ENCODE data around the gene ASTN1.

Gene ASTN1

GRCh38 chr1:177174921-177175634, 10.6 kb upstream of the ASTN1 start:
- Mint-ChIP-seq H3K36me3 (ENCODE audit: low read depth) (no peaks in the 10 kb centered on the region), H3K9me3 (no peaks in the 10 kb centered on the region), H3K4me3 (no peak overlapping the region), H3K27me3 (ENCODE audit: low read depth) (peaks cover under 1% of the 10 kb centered on the region), H3K4me1 (ENCODE audit: low read depth) (no peaks in the 10 kb centered on the region), H3K27ac (no peak overlapping the region)

- Mint-ChIP-seq H3K4me1 (ENCODE audit: low read depth) (no peaks in the 10 kb centered on the region), H3K4me3 (no peak overlapping the region), H3K27ac (no peak overlapping the region), H3K9me3 (no peaks in the 10 kb centered on the region), H3K36me3 (ENCODE audit: low read depth) (no peaks in the 10 kb centered on the region), H3K27me3 (ENCODE audit: low read depth) (no peaks in the 10 kb centered on the region)
Measured at GRCh38 chr1:177173976-177174375, 9.5 kb upstream of the ASTN1 start.

GRCh38 chr1:177172866-177173265, 8.4 kb upstream of the ASTN1 start:
- Mint-ChIP-seq H3K9me3 (no peaks in the 10 kb centered on the region), H3K27me3 (ENCODE audit: low read depth) (no peaks in the 10 kb centered on the region), H3K36me3 (ENCODE audit: low read depth) (no peaks in the 10 kb centered on the region), H3K4me3 (no peak overlapping the region), H3K4me1 (ENCODE audit: low read depth) (no peaks in the 10 kb centered on the region), H3K27ac (no peak overlapping the region)

DNA sequence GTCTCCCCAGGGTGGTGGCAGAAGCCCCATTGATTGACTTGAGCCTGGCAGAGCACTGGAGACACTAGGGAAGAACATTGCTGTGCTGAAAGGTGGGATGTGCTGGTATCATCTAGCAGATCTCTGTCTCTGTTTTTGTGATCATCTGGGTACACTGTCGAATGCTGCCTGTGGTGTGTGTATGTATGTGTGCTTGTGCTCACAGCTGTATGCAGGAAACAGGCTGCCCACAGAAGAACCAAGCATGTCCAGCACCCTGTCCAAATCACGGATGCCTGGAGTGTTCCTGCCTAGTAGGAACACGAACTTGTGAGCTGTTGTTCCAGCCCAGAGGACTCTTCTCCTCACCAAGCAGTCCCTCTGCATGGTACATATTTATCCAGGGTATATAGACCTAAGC, 7.8 kb upstream of the ASTN1 start:
- Mint-ChIP-seq H3K4me3 (no peak overlapping the region), H3K36me3 (ENCODE audit: low read depth) (no peaks in the 10 kb centered on the region), H3K4me1 (ENCODE audit: low read depth) (no peaks in the 10 kb centered on the region), H3K27me3 (ENCODE audit: low read depth) (no peaks in the 10 kb centered on the region), H3K9me3 (no peaks in the 10 kb centered on the region), H3K27ac (no peak overlapping the region)

DNA sequence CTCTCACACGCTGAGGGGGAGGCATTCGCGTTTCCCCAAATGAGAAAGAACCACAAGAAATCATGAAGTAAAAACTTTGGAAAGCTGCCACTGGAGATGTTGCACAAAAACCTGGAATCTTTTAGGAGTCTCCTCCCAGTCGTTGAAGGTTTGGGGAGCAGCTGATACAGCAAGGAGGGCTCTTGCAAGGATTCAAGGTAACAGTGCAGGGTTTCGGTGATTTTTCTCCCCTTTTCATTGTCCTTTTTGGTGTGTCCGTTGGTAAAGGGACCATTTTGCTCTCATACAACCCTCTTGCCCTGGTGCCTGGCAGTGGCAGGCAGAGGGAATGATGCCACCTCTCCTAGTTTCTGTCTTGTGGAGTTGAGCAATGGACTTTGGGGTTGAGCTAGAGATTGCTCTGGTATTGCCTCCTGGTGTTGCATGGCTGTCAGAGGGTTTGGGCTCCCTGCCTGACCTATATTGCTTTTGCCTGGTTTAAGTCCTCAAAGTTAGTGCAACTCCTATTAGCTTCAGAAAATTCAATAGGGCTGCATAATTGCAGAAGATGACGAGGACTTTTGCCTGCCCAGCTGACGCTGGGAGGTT, 7.1 kb upstream of the ASTN1 start:
- H3K27ac Mint-ChIP-seq = no peak overlapping the region
- H3K9me3 Mint-ChIP-seq = no peaks in the 10 kb centered on the region
- H3K4me1 Mint-ChIP-seq (ENCODE audit: low read depth) = no peaks in the 10 kb centered on the region
- H3K4me3 Mint-ChIP-seq = no peak overlapping the region
- H3K27me3 Mint-ChIP-seq (ENCODE audit: low read depth) = peaks cover under 1% of the 10 kb centered on the region
- H3K36me3 Mint-ChIP-seq (ENCODE audit: low read depth) = no peaks in the 10 kb centered on the region

DNA sequence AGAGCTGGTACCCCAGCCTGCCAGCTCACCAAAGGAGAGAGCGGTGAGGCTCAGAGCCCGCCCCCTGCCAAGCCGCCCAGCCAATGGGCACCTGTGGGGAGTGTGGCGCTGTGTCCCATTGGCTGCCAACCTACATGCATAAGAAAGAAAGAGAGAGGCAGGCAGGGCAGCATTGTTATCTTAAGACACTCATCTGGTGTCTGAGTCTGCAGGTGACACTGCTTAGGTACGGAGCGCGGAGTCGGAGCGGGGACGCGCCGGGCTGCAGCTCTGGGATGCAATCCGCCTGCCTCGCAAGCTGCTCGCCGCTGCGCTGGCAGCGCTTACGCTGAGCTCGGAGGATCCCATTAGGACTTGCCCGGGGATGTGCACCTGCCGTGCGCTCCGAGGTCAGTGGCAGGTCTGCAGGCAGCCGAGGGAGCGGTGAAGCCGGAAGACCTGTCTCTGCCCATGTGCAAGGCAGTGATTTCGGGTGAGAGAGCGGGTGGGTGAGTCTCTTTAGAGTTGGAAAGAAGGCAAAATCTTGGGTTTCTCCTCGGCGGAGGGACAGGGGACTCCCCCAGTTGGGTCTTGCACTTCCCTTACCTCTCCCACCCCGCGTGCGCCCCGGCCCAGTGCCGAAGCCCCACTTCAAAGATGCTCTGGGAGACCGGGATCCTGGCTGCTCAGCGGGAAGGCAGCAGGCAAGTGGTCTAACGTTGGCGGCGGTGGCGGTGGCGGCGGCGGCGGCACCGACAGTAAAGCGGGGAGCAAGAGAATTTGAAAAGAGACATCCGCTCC, 6.4 kb upstream of the ASTN1 start, which contains the start of gene BRINP2:
Gene BRINP2, plus strand, starts transcription at position 203 of the 780 bp plus-strand sequence. CDS start 58,919 bp downstream, outside the sequence.
- Mint-ChIP-seq H3K36me3 (ENCODE audit: low read depth) (no peaks in the 10 kb centered on the region), H3K4me3 (no peak within 1 kb of the TSS), H3K27ac (no peak within 1 kb of the TSS), H3K9me3 (no peaks in the 10 kb centered on the region), H3K4me1 (ENCODE audit: low read depth) (no peaks in the 10 kb centered on the region), H3K27me3 (ENCODE audit: low read depth) (peaks cover 6% of the 10 kb centered on the region)

DNA sequence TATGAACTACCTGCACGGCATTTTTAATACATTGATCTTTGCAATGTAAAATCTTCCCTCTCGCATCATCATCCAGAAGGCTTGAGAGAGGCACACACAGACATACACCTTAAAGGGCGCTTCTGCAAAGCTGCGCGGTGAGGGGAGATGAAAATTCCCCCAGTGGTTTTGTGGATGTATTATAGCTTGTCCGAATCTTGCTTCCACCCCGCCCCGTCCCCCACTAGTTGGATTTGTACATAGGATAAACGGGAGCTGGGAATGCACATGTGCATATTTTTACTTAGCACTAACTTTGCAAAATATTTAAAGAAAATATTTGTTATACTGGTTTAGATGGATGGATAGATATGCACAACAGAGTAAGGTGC, 542 bp upstream of the ASTN1 start:
- Mint-ChIP-seq H3K27me3 (ENCODE audit: low read depth) (peaks cover 32% of the 10 kb centered on the region), H3K9me3 (no peaks in the 10 kb centered on the region), H3K4me3 (no peak overlapping the region), H3K27ac (no peak overlapping the region), H3K36me3 (ENCODE audit: low read depth) (peaks cover 4% of the 10 kb centered on the region), H3K4me1 (ENCODE audit: low read depth) (no peaks in the 10 kb centered on the region)

DNA sequence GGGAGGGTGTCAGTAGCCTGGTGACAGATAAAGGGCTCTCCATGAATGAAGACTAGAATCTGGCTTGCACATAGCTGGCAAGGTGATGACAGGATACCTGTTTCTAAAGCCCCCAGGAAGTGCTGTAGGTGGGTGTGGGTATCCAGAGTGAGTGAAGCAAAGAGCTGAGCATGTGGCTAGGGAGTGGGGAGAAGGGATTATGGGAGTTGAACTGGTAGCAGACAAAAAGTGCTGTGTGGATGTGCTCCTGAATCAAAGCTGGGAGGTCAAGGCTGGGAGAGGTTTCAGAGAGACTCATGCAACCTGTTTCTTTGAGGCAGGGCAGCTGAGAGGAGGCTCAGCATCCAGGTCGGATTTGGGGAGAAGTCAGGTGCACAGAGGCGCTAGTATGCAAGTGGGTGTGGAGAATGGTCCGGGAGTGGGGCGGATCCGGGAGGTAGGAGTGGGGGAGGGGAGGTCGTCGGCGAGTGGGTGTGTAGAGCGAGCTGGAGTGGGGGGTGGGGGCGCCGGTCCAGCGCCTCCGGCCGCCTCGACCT, 600 bp downstream of the ASTN1 start:
- Mint-ChIP-seq H3K27me3 (ENCODE audit: low read depth) (peaks cover 32% of the 10 kb centered on the region), H3K36me3 (ENCODE audit: low read depth) (peaks cover 4% of the 10 kb centered on the region), H3K9me3 (no peaks in the 10 kb centered on the region), H3K4me1 (ENCODE audit: low read depth) (no peaks in the 10 kb centered on the region), H3K27ac (no peak overlapping the region), H3K4me3 (no peak overlapping the region)

DNA sequence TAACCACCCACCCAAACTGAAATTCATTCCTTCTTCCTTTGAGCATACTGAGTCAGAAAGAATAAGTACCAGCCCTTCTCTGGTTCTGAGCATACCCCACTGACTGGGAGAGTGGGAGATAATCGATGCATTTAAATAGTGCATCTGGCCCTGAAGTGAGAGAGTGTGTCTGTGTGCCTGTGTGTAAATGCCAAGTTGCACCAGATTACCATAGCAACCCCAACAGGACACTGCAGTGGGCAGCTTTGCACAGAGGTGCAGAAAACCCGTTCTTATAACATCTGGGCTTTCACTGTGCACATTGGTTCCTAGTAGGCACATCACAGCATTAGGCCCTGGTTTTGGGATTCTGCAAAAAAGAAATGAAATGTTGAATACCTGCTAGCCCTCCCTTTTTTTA, 2.3 kb downstream of the ASTN1 start:
- H3K36me3 Mint-ChIP-seq (ENCODE audit: low read depth) = peaks cover 4% of the 10 kb centered on the region
- no peak overlapping the region for H3K4me3 Mint-ChIP-seq
- no peak overlapping the region for H3K27ac Mint-ChIP-seq
- H3K9me3 Mint-ChIP-seq = no peaks in the 10 kb centered on the region
- H3K4me1 Mint-ChIP-seq (ENCODE audit: low read depth) = no peaks in the 10 kb centered on the region
- peaks cover 32% of the 10 kb centered on the region for H3K27me3 Mint-ChIP-seq (ENCODE audit: low read depth)

DNA sequence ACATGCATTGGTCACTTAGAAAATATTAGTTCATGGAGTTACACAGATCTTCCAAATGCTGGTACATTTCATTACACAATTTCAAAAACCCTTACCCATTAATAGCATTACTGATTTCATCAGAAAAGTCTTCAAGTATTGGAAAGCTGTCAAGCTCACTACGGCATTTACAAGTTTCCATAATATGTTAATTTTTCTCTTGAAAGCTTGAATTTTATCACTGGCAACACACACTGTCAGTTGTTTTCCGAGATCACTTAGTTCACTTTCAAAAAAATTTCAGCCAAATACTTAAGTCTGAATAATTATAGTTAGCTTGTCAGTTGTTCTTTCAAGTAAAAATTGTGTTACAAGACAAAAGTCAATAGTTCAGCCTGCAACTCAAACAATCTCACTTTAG, 18.0 kb downstream of the ASTN1 start:
- Mint-ChIP-seq H3K27ac (no peak overlapping the region), H3K4me1 (ENCODE audit: low read depth) (no peaks in the 10 kb centered on the region), H3K36me3 (ENCODE audit: low read depth) (no peaks in the 10 kb centered on the region), H3K9me3 (no peaks in the 10 kb centered on the region), H3K4me3 (no peak overlapping the region), H3K27me3 (ENCODE audit: low read depth) (no peaks in the 10 kb centered on the region)

DNA sequence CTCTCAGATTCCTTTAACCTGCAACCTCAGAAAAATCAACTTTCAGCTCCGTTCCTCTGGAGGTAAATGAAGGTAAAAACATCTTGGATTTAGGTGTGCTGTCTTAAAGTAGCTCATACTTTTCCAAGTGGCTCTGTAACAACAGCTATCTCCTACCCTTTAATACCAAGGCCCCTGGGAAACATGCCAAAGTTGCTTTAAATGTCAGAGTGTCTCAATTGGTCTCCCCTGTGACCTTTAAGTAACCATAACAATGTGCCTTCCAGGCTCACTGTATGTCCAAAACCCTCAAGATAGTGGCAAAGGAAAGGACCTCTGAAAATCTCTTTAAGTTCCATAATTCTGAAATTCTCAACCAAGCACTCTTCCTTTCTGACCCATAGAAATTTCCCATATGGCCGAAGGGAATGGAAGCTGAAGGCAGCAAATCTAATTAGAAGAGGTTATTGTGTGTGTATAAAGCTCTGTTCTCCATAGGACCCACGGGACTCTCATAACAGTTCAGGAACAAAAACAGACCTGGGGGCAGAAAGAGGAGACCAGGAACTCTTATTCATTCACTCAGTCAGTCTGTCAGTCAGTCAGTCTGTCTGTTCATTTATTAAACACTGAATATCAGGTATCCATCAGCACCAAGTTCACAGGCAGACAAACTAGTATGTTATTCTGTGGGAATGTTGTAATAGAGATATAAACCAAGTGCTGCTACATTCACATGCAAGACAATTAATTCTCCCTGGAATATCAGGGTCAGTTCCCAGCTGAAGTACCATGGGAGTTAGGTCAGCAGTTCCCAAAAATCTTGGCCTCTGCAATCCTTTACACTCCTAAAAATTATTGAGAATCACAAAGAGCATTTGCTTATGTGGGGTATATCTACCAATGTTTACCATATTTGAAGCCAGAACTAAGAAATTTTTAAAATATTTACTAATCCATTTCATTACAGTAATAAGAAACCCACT, 19.1 kb downstream of the ASTN1 start:
- Mint-ChIP-seq H3K4me3 (no peak overlapping the region), H3K27me3 (ENCODE audit: low read depth) (no peaks in the 10 kb centered on the region), H3K27ac (no peak overlapping the region), H3K4me1 (ENCODE audit: low read depth) (no peaks in the 10 kb centered on the region), H3K9me3 (no peaks in the 10 kb centered on the region), H3K36me3 (ENCODE audit: low read depth) (no peaks in the 10 kb centered on the region)

- no peaks in the 10 kb centered on the region for H3K36me3 Mint-ChIP-seq (ENCODE audit: low read depth)
- no peak overlapping the region for H3K4me3 Mint-ChIP-seq
- H3K9me3 Mint-ChIP-seq = no peaks in the 10 kb centered on the region
- H3K27ac Mint-ChIP-seq = no peak overlapping the region
- H3K27me3 Mint-ChIP-seq (ENCODE audit: low read depth) = no peaks in the 10 kb centered on the region
- H3K4me1 Mint-ChIP-seq (ENCODE audit: low read depth) = no peaks in the 10 kb centered on the region
Measured at GRCh38 chr1:177142791-177143271, 21.7 kb downstream of the ASTN1 start.

DNA sequence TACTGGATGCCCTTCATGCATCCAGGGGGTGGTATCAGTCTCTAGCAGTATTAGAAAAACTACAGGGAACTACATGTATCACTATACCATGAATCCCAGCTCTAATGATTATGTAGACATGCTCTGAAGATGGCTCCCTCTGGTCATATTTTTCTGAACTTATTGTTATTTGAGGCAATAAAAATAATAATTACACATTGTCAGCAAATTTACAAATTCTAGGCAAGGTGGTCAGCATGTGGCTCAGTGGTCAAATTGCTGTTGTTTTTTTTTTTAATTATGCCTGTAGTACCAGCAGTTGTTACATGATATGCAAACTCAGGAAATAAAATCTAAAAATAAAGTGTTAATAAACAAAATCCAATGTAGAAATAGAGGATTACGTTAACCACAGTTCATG, 22.5 kb downstream of the ASTN1 start:
- Mint-ChIP-seq H3K36me3 (ENCODE audit: low read depth) (no peaks in the 10 kb centered on the region), H3K4me1 (ENCODE audit: low read depth) (no peaks in the 10 kb centered on the region), H3K9me3 (no peaks in the 10 kb centered on the region), H3K27me3 (ENCODE audit: low read depth) (no peaks in the 10 kb centered on the region), H3K27ac (no peak overlapping the region), H3K4me3 (no peak overlapping the region)

DNA sequence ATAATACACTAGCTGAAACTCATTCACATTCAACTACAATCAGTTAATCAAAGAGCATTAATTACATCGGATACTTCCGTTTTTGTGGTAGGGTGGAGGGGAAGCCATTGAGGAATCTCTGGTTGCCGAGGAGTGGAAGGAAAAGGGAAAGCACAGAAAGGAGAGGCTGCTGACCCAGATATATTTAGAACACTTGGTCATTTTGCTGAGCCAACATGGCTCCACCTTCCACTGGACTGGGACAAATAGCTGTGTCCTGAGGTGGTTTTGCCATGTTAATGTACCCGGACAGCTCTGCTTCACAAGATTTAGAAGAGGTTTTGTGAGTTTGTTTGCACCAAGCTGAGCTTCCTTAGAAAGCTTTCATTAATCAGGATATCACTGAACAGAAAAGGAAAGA, 26.2 kb downstream of the ASTN1 start:
- Mint-ChIP-seq H3K36me3 (ENCODE audit: low read depth) (no peaks in the 10 kb centered on the region), H3K9me3 (no peaks in the 10 kb centered on the region), H3K4me3 (no peak overlapping the region), H3K4me1 (ENCODE audit: low read depth) (no peaks in the 10 kb centered on the region), H3K27me3 (ENCODE audit: low read depth) (no peaks in the 10 kb centered on the region), H3K27ac (no peak overlapping the region)

Measured in T-helper 1 cell treated with Interleukin-12 subunit alpha and Interleukin-12 subunit beta and Interleukin-4 antibody, amounts not matched to agents 30 μg/mL and 1 μg/mL, for 36 hours (primary cell).